ENCODE measurements around the gene GOLGA7B. TPM values are rescaled to one million over a fixed set of nuclear protein-coding genes. Genes with fewer than 3 reads are reported as not detected.

GOLGA7B gene
- total RNA-seq, 2 donors from 2014 or later, result 1.8 to 2.8 TPM

DNA sequence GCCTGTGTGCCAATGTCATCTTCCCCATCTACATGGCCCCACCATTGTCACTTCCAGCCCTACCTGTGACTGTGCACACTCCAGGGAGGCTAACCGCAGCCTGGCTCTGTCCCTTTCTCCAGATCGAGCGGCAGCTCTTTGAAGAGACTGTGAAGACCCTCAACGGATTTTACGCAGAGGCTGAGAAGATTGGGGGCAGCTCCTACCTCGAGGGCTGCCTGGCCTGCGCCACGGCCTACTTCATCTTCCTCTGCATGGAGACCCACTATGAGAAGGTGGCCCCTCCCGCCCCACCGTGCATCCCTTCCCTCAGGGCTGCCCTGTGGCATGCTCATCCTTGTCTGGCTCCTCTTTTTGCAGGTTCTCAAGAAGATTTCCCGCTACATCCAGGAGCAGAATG lies 14.2 kb downstream of the GOLGA7B start:
- Mint-ChIP-seq H3K9me3 (no peaks in the 10 kb centered on the region), H3K4me3 (no peak overlapping the region), H3K4me1 (ENCODE audit: low read depth in 2 of 2) (peaks cover 21 to 27% of the 10 kb centered on the region in 2 donors), H3K27me3 (no peaks in the 10 kb centered on the region), H3K36me3 (no peaks in the 10 kb centered on the region), H3K27ac (no peak overlapping the region)
- ATAC-seq (no peak), DNase-seq (ENCODE audit: low spot score) (no peak)

DNA sequence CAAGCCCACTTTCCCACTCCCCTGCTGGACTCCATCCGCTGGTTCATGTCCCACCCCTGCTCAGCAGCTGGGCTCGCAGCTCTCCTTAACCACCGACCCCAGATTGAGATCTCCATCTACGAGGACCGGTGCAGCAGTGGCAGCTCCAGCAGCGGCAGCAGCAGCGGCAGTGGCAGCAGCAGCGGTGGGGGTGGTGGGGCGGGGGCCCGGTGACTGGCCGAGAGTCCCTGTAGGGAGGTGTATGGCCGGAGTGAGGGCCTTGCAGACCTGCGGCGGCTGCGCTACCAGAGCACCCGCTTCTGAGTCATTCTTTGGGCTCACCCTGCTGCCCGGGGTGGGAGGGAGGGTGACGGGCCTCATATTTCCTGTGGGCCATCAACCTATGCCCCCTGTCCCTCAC lies 15.8 kb downstream of the GOLGA7B start:
- no peak for DNase-seq (ENCODE audit: low spot score)
- ATAC-seq, result no peak
- Mint-ChIP-seq H3K9me3 (no peaks in the 10 kb centered on the region), H3K36me3 (no peaks in the 10 kb centered on the region), H3K27me3 (no peaks in the 10 kb centered on the region), H3K4me3 (no peak overlapping the region), H3K4me1 (ENCODE audit: low read depth in 2 of 2) (peaks cover 36 to 39% of the 10 kb centered on the region in 2 donors), H3K27ac (no peak overlapping the region)

DNA sequence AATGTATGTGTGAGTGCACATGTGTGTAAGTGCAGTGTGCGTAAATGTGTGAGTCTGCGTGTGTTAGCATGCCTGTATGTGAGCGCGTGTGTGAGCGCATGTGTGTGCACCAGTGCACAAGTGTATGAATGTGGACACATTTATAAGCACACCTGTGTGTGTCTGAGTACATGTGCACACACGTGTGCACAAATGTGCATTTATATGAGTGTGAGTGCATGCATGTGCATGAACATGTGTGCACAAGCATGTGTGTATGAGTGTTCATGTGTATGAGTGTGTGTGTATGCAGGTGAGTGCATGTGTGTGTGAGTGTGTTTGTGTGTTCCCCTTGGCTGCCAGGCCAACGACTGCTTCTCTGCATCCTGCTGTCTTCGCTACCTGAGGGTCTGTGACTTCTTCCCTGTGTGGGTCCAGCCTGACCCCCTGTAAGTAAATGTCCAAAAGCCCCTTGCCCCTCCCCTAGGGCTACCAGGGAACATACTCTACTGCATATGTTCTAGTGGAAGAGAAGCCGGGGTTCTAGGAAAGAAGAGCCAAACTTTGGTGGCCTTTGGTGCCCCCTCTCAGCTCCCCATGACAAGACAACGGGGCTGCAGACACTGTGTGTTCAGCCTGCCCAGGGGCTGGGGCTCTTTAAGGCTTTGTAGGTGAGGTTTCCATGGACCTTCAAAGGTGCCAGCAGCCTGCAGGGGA lies 17.0 kb downstream of the GOLGA7B start:
- ATAC-seq, result no peak
- no peaks in the 10 kb centered on the region for H3K9me3 Mint-ChIP-seq
- H3K4me1 Mint-ChIP-seq (ENCODE audit: low read depth in 2 of 2), result peaks cover 32 to 39% of the 10 kb centered on the region in 2 donors
- H3K27me3 Mint-ChIP-seq, result no peaks in the 10 kb centered on the region
- no peak for DNase-seq (ENCODE audit: low spot score)
- no peak overlapping the region for H3K27ac Mint-ChIP-seq
- H3K4me3 Mint-ChIP-seq, result no peak overlapping the region
- no peaks in the 10 kb centered on the region for H3K36me3 Mint-ChIP-seq

DNA sequence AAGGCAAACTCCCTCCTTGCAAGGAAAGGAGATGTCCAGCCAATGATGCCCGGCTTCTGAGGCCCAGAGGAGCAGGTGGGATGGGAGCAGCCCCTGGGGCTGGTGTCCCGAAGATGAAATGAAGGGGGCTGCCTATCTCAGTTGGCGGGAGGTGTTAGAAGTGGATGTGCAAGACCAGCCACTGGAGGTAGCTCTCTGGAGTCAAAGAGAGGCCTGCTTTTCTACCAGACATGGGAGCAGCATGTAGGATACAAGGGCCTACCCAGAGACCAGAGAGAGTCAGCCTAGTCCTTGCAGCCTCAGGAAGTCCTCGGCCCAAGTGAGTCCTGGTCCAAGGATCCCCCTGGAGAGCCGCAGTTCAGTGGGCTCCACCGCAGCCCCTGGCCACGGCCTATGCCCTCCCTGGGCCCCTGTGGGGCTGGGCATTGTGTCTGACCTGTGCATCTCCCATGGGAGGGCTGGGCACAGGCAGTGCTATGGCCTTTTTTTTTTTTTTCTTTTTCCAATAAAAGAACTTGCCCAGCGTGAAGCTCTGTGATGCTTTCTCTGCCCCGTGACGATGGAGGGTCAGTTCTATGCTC lies 17.7 kb downstream of the GOLGA7B start:
- no peaks in the 10 kb centered on the region for H3K27me3 Mint-ChIP-seq
- H3K27ac Mint-ChIP-seq, result no peak overlapping the region
- ATAC-seq (no peak), DNase-seq (ENCODE audit: low spot score) (no peak)
- no peaks in the 10 kb centered on the region for H3K9me3 Mint-ChIP-seq
- peaks cover 32 to 39% of the 10 kb centered on the region in 2 donors for H3K4me1 Mint-ChIP-seq (ENCODE audit: low read depth in 2 of 2)
- no peak overlapping the region for H3K4me3 Mint-ChIP-seq
- H3K36me3 Mint-ChIP-seq, result no peaks in the 10 kb centered on the region

DNA sequence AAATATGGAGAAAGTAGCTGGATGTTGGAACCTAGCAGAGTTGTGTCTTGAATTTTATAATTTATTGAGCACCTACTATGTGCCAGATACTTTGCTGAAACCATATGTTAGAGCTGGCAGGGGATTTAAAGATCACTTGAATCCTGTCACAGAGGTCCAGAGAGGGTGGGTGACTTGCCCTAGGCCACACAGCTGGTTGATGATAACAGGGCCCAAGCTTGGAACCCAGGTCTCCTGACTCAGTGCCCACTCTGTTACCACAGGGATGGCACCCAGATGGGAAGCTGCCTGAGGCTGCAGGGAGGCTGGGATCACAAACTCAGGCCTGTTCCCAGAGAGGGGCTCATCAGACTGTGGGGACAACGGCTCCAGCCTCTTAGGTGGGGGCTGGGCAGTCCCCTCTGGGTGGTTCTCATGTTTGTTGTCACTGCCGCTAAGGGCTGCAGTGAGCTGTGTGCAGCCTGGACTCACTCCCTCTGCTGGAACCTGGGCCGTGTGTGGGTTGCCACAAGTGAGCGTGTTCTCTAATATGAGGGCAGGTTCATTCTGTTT lies 18.6 kb downstream of the GOLGA7B start:
- H3K4me1 Mint-ChIP-seq (ENCODE audit: low read depth in 2 of 2), result peaks cover 32% of the 10 kb centered on the region in 2 donors
- DNase-seq (ENCODE audit: low spot score) (no peak), ATAC-seq (no peak)
- H3K36me3 Mint-ChIP-seq, result no peaks in the 10 kb centered on the region
- no peak overlapping the region for H3K27ac Mint-ChIP-seq
- H3K9me3 Mint-ChIP-seq, result no peaks in the 10 kb centered on the region
- no peaks in the 10 kb centered on the region for H3K27me3 Mint-ChIP-seq
- peak overlapping the region; percentile 45 for H3K4me3 Mint-ChIP-seq

DNA sequence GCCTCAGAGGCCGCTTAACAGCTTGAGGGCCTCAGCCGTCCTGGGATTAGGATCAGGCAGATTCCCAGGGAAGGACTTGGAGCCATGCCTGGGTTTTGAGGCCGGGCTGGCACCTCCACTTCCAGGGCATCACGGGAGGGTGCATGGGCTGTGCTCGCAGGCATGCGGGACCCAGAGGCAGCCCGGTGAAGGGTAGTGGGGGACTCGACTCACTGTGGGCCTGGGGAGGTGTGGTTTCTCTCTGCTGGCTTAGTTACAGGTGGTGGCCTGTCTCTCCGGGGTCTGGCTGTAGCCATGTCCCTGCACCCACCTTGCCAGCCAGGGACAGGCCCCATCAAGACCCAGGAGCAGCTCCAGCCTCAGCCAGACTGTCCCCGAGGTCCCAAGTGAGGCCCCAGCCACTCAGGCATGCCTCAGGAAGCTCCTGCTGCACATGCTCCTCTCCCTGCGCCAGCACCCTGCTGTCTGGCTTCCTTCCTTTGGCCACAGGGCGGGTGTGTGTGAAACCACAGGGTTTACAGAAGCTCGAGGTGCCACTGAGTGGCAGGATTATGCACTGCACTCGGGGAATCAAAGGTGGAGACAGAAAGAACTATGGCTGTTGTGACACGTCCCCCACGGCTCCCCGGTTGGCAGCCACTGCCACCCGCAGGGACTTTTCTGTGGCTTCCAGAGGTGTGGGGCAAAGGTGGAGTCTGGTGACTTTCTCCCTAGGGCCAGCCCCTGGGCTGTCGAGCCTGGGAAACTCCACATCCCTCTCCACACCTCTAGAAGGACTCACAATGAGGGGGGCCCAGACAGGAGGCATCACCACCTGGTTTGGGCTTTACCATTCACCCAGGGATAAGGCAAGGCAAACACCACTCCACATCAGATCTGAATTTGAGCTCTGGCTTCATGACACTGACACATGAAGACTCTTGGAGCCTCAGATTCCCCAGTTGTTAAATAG lies 19.7 kb downstream of the GOLGA7B start:
- peak overlapping the region; percentile 45 for H3K4me3 Mint-ChIP-seq
- ATAC-seq, result peak; percentile 97 to 98
- peaks cover 32% of the 10 kb centered on the region in 2 donors for H3K4me1 Mint-ChIP-seq (ENCODE audit: low read depth in 2 of 2)
- no peaks in the 10 kb centered on the region for H3K27me3 Mint-ChIP-seq
- H3K9me3 Mint-ChIP-seq, result no peaks in the 10 kb centered on the region
- H3K36me3 Mint-ChIP-seq, result no peaks in the 10 kb centered on the region
- peak; percentile 90 for DNase-seq (ENCODE audit: low spot score)
- peak overlapping the region; percentile 53 to 83 for H3K27ac Mint-ChIP-seq

DNA sequence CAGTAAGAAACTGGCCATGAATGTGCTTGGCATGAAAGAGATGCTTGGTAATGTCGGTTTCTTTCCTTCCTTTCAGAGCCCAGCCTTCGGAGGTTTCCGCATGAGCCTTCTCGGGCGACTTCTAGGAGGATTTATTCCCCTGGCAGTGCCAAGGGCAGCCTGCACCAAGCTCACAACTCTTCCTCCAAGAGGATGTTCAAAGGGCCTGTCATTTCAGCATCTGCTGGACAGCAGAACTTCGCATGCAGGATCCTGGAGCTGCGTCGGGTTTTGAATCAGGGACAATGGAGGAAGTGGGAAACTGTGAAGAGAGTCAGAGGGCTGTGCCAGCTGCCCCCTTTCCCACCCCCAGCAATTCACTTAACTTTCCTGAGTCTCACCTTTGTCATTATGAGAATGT lies 21.3 kb downstream of the GOLGA7B start:
- Mint-ChIP-seq H3K9me3 (no peaks in the 10 kb centered on the region), H3K27ac (no peak overlapping the region), H3K4me3 (no peak overlapping the region), H3K4me1 (ENCODE audit: low read depth in 2 of 2) (peaks cover 24 to 32% of the 10 kb centered on the region in 2 donors), H3K36me3 (no peaks in the 10 kb centered on the region), H3K27me3 (no peaks in the 10 kb centered on the region)
- ATAC-seq (no peak), DNase-seq (ENCODE audit: low spot score) (no peak)

DNA sequence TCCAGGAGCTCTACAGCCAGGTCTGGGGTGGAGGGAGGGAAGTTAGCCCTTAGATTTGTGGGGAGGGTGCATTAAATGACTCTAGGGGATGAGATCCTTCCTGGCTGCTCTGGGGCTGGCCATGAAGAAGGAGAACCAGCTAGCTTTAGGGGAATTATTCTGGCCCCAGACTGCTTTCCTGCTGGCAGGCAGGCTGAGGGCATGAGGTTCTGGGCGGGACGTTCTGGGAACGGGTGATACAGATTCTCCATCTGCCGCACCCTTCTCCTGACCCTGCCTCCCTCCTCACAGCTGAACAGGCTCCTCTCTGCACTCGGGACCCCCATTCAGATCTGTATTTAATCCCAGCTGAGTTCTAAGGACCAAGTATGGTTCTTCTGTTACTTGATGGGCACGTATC lies 23.9 kb downstream of the GOLGA7B start:
- Mint-ChIP-seq H3K27ac (no peak overlapping the region), H3K9me3 (no peaks in the 10 kb centered on the region), H3K27me3 (no peaks in the 10 kb centered on the region), H3K36me3 (no peaks in the 10 kb centered on the region), H3K4me1 (ENCODE audit: low read depth in 2 of 2) (peaks cover 14 to 18% of the 10 kb centered on the region in 2 donors), H3K4me3 (no peak overlapping the region)
- no peak for DNase-seq (ENCODE audit: low spot score)
- no peak for ATAC-seq

DNA sequence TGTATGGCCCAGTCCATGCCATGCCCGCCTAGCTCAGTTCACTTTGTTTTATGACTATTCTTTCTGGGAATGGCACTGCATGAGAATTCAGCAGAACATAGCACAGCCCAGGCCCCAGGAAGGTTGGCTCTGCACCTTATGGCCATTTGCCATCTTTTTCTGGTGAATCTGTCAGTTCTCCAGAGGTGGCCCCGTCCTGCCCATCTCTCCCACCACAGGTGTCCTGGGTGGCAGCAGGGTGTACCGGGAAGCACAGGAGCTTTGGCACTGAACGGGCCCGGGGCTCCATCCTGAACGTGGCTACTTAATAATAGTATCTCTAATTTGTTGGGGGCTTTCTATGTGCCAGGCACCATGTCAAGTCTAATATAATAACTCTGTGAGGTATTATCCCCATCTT lies 24.7 kb downstream of the GOLGA7B start:
- no peaks in the 10 kb centered on the region for H3K36me3 Mint-ChIP-seq

DNA sequence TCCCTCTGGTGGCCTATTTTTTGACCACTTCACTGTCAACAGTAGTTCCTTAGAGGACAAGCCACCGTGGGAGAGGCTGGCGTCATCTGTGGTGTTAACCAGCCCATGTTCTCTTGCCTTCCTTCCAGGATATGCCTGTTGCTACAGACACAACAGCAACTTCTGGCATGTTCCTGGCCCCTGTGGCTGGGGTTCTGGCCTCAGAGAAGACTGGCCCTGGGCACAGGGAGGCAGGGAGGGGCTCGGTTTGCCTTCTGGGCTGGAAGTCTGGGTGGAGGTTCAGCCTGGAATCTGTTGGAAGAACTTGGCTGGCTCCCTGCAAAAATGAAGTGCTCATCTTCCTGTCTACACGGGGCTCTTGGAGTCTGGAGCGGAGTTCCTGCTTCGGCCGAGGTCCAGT lies 25.7 kb downstream of the GOLGA7B start:
- H3K4me1 Mint-ChIP-seq (ENCODE audit: low read depth in 2 of 2), result no peaks in the 10 kb centered on the region
- DNase-seq (ENCODE audit: low spot score), result no peak
- H3K9me3 Mint-ChIP-seq, result no peaks in the 10 kb centered on the region
- H3K27ac Mint-ChIP-seq, result no peak overlapping the region
- H3K4me3 Mint-ChIP-seq, result no peak overlapping the region
- H3K27me3 Mint-ChIP-seq, result no peaks in the 10 kb centered on the region
- ATAC-seq, result no peak
- H3K36me3 Mint-ChIP-seq, result no peaks in the 10 kb centered on the region

More for the DNA sequence above, 24.7 kb downstream of the GOLGA7B start:
- no peak overlapping the region for H3K4me3 Mint-ChIP-seq
- H3K9me3 Mint-ChIP-seq, result no peaks in the 10 kb centered on the region
- H3K4me1 Mint-ChIP-seq (ENCODE audit: low read depth in 2 of 2), result peaks cover 9 to 10% of the 10 kb centered on the region in 2 donors
- no peak overlapping the region for H3K27ac Mint-ChIP-seq
- DNase-seq (ENCODE audit: low spot score) (no peak), ATAC-seq (no peak)
- no peaks in the 10 kb centered on the region for H3K27me3 Mint-ChIP-seq

DNA sequence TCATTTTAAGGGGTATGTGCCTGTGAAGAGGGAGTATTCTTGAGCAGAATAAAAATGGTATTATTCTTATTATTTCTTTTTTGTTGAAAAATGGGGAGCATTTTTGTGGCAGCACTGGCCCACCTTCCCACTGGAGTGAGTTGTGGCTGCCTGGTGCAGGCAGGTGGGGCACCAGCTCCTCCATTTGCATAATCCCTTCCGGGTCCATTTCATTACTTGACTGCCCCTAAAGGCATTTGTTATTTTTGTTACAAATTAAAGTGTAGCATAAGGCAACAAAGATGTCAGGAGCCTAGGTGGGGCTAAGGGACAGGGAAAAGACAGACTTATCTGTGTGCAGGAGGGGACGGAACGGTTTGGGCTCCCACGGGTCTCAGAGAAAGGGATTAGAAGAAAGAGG lies 26.8 kb downstream of the GOLGA7B start:
- no peak overlapping the region for H3K27ac Mint-ChIP-seq
- DNase-seq (ENCODE audit: low spot score) (no peak), ATAC-seq (no peak)
- no peaks in the 10 kb centered on the region for H3K9me3 Mint-ChIP-seq
- H3K36me3 Mint-ChIP-seq, result no peaks in the 10 kb centered on the region
- H3K4me3 Mint-ChIP-seq, result no peak overlapping the region
- peaks cover 6 to 9% of the 10 kb centered on the region in 2 donors for H3K27me3 Mint-ChIP-seq
- peaks cover 0 to 10% of the 10 kb centered on the region in 2 donors for H3K4me1 Mint-ChIP-seq (ENCODE audit: low read depth in 2 of 2)

DNA sequence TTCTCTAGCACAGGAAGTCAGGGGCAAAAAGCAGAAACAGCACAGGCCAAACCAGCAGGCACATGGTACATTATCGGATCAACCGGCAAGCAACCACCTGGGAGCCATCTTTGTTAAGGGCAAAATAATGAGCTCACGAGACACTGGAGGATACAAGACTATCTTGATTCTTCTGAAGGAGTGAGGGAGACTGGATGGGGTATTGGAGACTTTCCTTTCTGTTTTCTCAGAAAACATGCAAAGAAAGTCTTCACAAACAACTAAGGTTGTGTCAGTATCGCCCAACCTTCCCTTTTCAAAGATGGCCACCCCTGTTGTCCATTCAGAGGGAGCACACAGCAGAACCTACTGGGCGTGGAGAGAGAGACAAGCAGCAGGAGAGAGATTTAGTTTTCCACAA lies 29.6 kb downstream of the GOLGA7B start:
- no peak overlapping the region for H3K4me3 Mint-ChIP-seq
- peaks cover 17 to 26% of the 10 kb centered on the region in 2 donors for H3K4me1 Mint-ChIP-seq (ENCODE audit: low read depth in 2 of 2)
- H3K36me3 Mint-ChIP-seq, result no peaks in the 10 kb centered on the region
- peaks cover 9 to 10% of the 10 kb centered on the region in 2 donors for H3K27me3 Mint-ChIP-seq
- DNase-seq (ENCODE audit: low spot score) (no peak), ATAC-seq (no peak)
- no peaks in the 10 kb centered on the region for H3K9me3 Mint-ChIP-seq
- no peak overlapping the region for H3K27ac Mint-ChIP-seq

DNA sequence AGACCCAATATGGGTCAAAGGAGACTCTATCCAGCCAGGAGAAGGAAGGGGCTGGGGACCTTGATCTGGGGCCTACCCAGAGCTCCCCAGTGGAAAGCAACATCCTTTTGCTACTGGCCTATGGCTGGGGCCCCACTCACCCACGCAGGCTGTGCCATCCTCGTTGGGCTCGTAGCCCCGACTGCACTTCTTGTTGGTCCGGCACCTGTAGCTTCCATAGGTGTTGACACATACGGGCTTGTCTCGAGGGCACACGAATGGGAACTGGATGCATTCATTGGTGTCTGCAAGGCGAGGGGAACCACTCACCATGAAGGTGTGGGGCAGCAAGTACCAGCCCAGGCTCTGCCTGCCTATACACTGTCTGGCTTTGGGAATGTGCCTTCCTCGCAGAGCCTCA lies 30.5 kb downstream of the GOLGA7B start:
- H3K4me3 Mint-ChIP-seq, result no peak overlapping the region
- DNase-seq (ENCODE audit: low spot score) (no peak), ATAC-seq (no peak)
- no peaks in the 10 kb centered on the region for H3K9me3 Mint-ChIP-seq
- H3K27ac Mint-ChIP-seq, result no peak overlapping the region
- H3K4me1 Mint-ChIP-seq (ENCODE audit: low read depth in 2 of 2), result peaks cover 17 to 26% of the 10 kb centered on the region in 2 donors
- peaks cover 9 to 10% of the 10 kb centered on the region in 2 donors for H3K27me3 Mint-ChIP-seq
- H3K36me3 Mint-ChIP-seq, result no peaks in the 10 kb centered on the region

All from natural killer cell treated with Interleukin-12 subunit alpha and Interleukin-12 subunit beta and Interleukin-15 and Interleukin-18, amount 100 ng/mL, for 72 hours (primary cell).